Sigmoid colon (tissue), 4 donors: ENCODE measurements around the gene LTN1.

Experiments
- CTCF ChIP-seq, 4 experiments: fragments of 450-650 bp in 3 of 4; fragments of 200-600 bp in 1 of 4; IDR thresholded peaks; one replicate each; pipeline ENCODE4 v1.5.1; 2016 to 2019; ENCODE audit warnings: antibody characterized with exemption in 4 of 4, mild to moderate bottlenecking in 3 of 4, moderate library complexity in 2 of 4
- POLR2AphosphoS5 ChIP-seq, 4 donors: sonication (generic); formaldehyde crosslinking; IDR thresholded peaks; one replicate each; pipeline ENCODE4 v1.6.1; 2017; ENCODE audit warnings: antibody characterized with exemption in 4 of 4

- no peak for TF ChIP-seq CTCF (IDR thresholded peaks at IDR 0.05)
- no peak for TF ChIP-seq POLR2AphosphoS5 (IDR thresholded peaks at IDR 0.05)
Observed at GRCh38 chr21:29030909-29031308, 38.2 kb upstream of the LTN1 start.
